GM13977 (cell line): ENCODE data around the gene BAIAP2.

Experiments used
- DNase-seq: peaks from one replicate; pipeline ENCODE4 v3.0.0; 2012; ENCODE audit warnings: low spot score
- in situ Hi-C: fragments of 300-500 bp; cut with MboI; formaldehyde crosslinking; loops from one replicate; pipeline ENCODE4 v1.12.0; 2022; ENCODE audit warnings: low sequenced_read_pairs, low pct_unique_long_range_greater_than_20kb, mixed read lengths, inconsistent platforms; ENCODE audit not compliant: unreplicated experiment
- TF ChIP-seq, protein P1 (sequence below): IDR thresholded peaks from 2 replicates; pipeline ENCODE4 v1.5.1; 2012; ENCODE audit warnings: mild to moderate bottlenecking, control low read depth; ENCODE audit not compliant: insufficient read depth; ENCODE audit errors: extremely low read depth, missing control alignments

Gene BAIAP2

GRCh38 chr17:81123052-81124048, 88.4 kb downstream of the BAIAP2 start:
- TF ChIP-seq, protein P1, sequence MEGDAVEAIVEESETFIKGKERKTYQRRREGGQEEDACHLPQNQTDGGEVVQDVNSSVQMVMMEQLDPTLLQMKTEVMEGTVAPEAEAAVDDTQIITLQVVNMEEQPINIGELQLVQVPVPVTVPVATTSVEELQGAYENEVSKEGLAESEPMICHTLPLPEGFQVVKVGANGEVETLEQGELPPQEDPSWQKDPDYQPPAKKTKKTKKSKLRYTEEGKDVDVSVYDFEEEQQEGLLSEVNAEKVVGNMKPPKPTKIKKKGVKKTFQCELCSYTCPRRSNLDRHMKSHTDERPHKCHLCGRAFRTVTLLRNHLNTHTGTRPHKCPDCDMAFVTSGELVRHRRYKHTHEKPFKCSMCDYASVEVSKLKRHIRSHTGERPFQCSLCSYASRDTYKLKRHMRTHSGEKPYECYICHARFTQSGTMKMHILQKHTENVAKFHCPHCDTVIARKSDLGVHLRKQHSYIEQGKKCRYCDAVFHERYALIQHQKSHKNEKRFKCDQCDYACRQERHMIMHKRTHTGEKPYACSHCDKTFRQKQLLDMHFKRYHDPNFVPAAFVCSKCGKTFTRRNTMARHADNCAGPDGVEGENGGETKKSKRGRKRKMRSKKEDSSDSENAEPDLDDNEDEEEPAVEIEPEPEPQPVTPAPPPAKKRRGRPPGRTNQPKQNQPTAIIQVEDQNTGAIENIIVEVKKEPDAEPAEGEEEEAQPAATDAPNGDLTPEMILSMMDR: no peak
- in situ Hi-C loops: no loop called here
- no peak for DNase-seq

DNA sequence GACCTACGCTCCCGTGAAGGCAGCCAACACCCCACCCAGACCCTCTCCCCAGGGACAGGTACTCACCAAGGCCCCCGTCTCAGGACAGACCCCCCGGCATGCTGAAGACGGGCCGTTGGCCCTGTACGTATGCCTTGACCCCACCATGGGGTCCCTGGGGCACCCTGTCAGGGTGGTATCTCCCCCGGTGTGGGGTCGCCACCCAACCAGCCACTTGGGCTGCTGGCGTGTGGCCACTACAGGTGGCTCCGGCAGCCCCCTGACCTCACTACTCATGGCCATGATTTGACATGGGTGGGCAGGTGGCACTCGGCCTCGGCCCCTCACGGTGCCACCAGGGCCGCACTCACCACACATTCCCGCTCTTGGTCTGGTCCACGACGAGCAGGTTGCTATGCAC, 89.4 kb downstream of the BAIAP2 start:
- in situ Hi-C loops: no loop called here
- TF ChIP-seq, protein P1: no peak
- no peak for DNase-seq

DNA sequence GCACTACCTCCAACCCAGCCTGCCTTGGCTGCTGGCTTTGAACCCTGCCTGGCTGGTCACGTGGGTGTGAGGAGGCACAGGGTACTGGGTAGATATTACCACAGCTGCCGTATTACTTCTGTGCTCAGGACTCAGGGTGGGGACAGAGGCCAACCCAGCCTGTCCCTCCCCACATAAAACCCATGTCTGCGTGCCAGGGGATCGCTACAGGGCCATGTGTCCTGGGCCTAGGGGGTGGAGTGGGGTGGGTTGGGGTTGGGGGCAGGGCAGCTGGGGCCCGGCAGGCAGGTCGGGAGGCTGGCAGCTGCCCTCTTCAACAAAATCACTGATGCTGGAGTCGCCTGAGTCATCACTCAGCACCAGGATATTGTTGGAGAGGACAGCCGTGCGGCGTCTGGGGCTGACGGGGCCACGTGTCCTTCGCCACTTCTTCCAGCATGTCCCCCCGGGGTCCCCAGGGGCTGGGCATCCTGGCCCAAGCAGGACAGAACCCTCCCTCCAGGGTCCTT, 90.7 kb downstream of the BAIAP2 start:
- DNase-seq: no peak
- in situ Hi-C loops: no loop called here
- TF ChIP-seq, protein P1: no peak

- no peak for DNase-seq
- in situ Hi-C loops: no loop called here
- TF ChIP-seq, protein P1: no peak
Observed at GRCh38 chr17:81126281-81127132, 91.6 kb downstream of the BAIAP2 start.

DNA sequence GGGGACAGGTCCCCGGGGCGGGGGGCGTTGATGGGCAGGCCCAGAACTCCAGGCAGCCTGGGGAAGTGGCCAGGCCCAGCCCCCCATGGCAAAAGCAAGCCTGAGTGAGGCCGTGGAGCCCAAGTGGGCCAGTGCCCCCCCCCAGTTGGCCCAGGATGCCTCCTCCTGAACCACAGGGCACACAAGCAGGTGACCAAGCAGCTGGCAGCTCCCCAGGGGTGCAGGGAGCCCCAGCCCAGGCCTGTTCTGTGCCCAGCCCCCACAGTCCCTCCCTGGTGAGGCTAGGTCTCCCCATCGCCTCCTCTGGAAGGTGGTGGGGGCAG, 92.1 kb downstream of the BAIAP2 start:
- no peak for DNase-seq
- in situ Hi-C loops: no loop called here
- TF ChIP-seq, protein P1: no peak

GRCh38 chr17:81127526-81128177, 92.7 kb downstream of the BAIAP2 start:
- in situ Hi-C loops: no loop called here
- TF ChIP-seq, protein P1: no peak
- no peak for DNase-seq
